GM19467 (cell line): Measurements from ENCODE around the gene FGF12.

ENCODE experiments used
- ATAC-seq: cut with Tn5 transposase; IDR thresholded peaks from one replicate; pipeline ENCODE4 v1.9.1; 2021; ENCODE audit warnings: mild to moderate bottlenecking, moderate library complexity; ENCODE audit not compliant: unreplicated experiment

FGF12 gene

GRCh38 chr3:192219926-192220325 lies 507.4 kb downstream of the FGF12 start:
- no peak for ATAC-seq

GRCh38 chr3:192216067-192216466 lies 511.3 kb downstream of the FGF12 start:
- ATAC-seq = no peak

- no peak for ATAC-seq
Observed at GRCh38 chr3:192212979-192213378, 514.4 kb downstream of the FGF12 start.

GRCh38 chr3:192212335-192212734 lies 515.0 kb downstream of the FGF12 start:
- ATAC-seq = no peak

GRCh38 chr3:192207651-192208050 lies 519.7 kb downstream of the FGF12 start:
- no peak for ATAC-seq

GRCh38 chr3:192207239-192207638 lies 520.1 kb downstream of the FGF12 start:
- ATAC-seq = no peak

GRCh38 chr3:192194085-192194484 lies 533.3 kb downstream of the FGF12 start:
- ATAC-seq = no peak

GRCh38 chr3:192188218-192188835 lies 539.0 kb downstream of the FGF12 start:
- ATAC-seq = peak; percentile 98

GRCh38 chr3:192187485-192188051 lies 539.8 kb downstream of the FGF12 start:
- no peak for ATAC-seq

- no peak for ATAC-seq
Observed at GRCh38 chr3:192186498-192186897, 540.8 kb downstream of the FGF12 start.

- ATAC-seq = no peak
Observed at GRCh38 chr3:192186045-192186444, 541.3 kb downstream of the FGF12 start.

GRCh38 chr3:192183109-192183508 lies 544.2 kb downstream of the FGF12 start:
- ATAC-seq = no peak

- ATAC-seq = no peak
Observed at GRCh38 chr3:192181151-192181550, 546.2 kb downstream of the FGF12 start.

- no peak for ATAC-seq
Observed at GRCh38 chr3:192177383-192177782, 550.0 kb downstream of the FGF12 start.

GRCh38 chr3:192174283-192174682 lies 553.1 kb downstream of the FGF12 start:
- ATAC-seq = no peak

GRCh38 chr3:192171213-192171612 lies 556.1 kb downstream of the FGF12 start:
- ATAC-seq = no peak

- no peak for ATAC-seq
Observed at GRCh38 chr3:192170659-192171058, 556.7 kb downstream of the FGF12 start.

GRCh38 chr3:192170031-192170430 lies 557.3 kb downstream of the FGF12 start:
- ATAC-seq = no peak

GRCh38 chr3:192169332-192169915 lies 557.9 kb downstream of the FGF12 start:
- ATAC-seq = no peak

GRCh38 chr3:192168202-192168601 lies 559.1 kb downstream of the FGF12 start:
- no peak for ATAC-seq

- no peak for ATAC-seq
Observed at GRCh38 chr3:192165552-192165951, 561.8 kb downstream of the FGF12 start.

- no peak for ATAC-seq
Observed at GRCh38 chr3:192161661-192162060, 565.7 kb downstream of the FGF12 start.

GRCh38 chr3:192156382-192156781 lies 571.0 kb downstream of the FGF12 start:
- ATAC-seq = no peak
